Keratinocyte (primary cell): ENCODE data around the gene LDAH. TPM values are rescaled to one million over a fixed set of nuclear protein-coding genes. Genes with fewer than 3 reads are reported as not detected.

Experiments
- DNase-seq: peaks from one replicate; pipeline ENCODE4 v3.0.0-alpha.2; 2011; ENCODE audit warnings: low read depth, missing footprints, low spot score
- FAIRE-seq: peaks from 2 replicates; lab custom pipeline; 2011; peaks lifted over from hg19 to GRCh38; lab: Jason Lieb, UNC
- H2AFZ ChIP-seq: 2 replicates; pipeline ENCODE4 v1.6.0; 2012; ENCODE audit warnings: low read length, control low read depth, inconsistent platforms; ENCODE audit not compliant: control insufficient read depth
- H3K27ac ChIP-seq: 2 replicates; pipeline ENCODE4 v1.5.1; 2011; ENCODE audit warnings: low read length; ENCODE audit not compliant: control insufficient read depth, insufficient read depth
- H3K27me3 ChIP-seq: 3 replicates; pipeline ENCODE4 v1.6.0; 2011; ENCODE audit warnings: low read length; ENCODE audit not compliant: control insufficient read depth, insufficient read depth; ENCODE audit errors: extremely low read depth
- H3K36me3 ChIP-seq, 2 experiments: 2 replicates in 1 of 2; 3 replicates in 1 of 2; pipeline ENCODE4 v1.5.1; 2011; ENCODE audit warnings: low read length in 2 of 2, mild to moderate bottlenecking in 1 of 2; ENCODE audit not compliant: control insufficient read depth in 2 of 2, insufficient read depth in 2 of 2; ENCODE audit errors: extremely low read depth in 1 of 2
- H3K4me1 ChIP-seq: 3 replicates; pipeline ENCODE4 v1.5.1; 2011; ENCODE audit warnings: low read length; ENCODE audit not compliant: control insufficient read depth, insufficient read depth; ENCODE audit errors: extremely low read depth
- H3K4me2 ChIP-seq: 3 replicates; pipeline ENCODE4 v1.6.0; 2011; ENCODE audit warnings: low read depth, low read length; ENCODE audit not compliant: control insufficient read depth, insufficient read depth; ENCODE audit errors: extremely low read depth
- H3K4me3 ChIP-seq, 3 experiments: fragments of 200-600 bp in 1 of 3; sonication (generic) in 1 of 3; 2 replicates in 2 of 3; 3 replicates in 1 of 3; pipeline ENCODE4 v1.5.1; 2011 to 2016; ENCODE audit warnings: low read length in 3 of 3, mild to moderate bottlenecking in 3 of 3, control low read depth in 2 of 3, inconsistent platforms in 1 of 3, low read depth in 1 of 3, mixed read lengths in 1 of 3, mixed run types in 1 of 3, moderate library complexity in 1 of 3; ENCODE audit not compliant: control insufficient read depth in 2 of 3, insufficient read depth in 2 of 3; ENCODE audit errors: extremely low read depth in 1 of 3
- H3K79me2 ChIP-seq: 2 replicates; pipeline ENCODE4 v1.6.0; 2012; ENCODE audit warnings: low read length; ENCODE audit not compliant: control insufficient read depth, insufficient read depth
- H3K9ac ChIP-seq: 3 replicates; pipeline ENCODE4 v1.6.0; 2011; ENCODE audit warnings: low read length; ENCODE audit not compliant: control insufficient read depth, insufficient read depth; ENCODE audit errors: extremely low read depth
- H3K9me1 ChIP-seq: 3 replicates; pipeline ENCODE4 v1.6.0; 2011; ENCODE audit warnings: low read length; ENCODE audit not compliant: control insufficient read depth, insufficient read depth; ENCODE audit errors: extremely low read depth
- H3K9me3 ChIP-seq: 2 replicates; pipeline ENCODE4 v1.5.1; 2012; ENCODE audit warnings: low read depth, low read length; ENCODE audit not compliant: control insufficient read depth
- H4K20me1 ChIP-seq: 3 replicates; pipeline ENCODE4 v1.6.0; 2011; ENCODE audit warnings: low read length; ENCODE audit not compliant: control insufficient read depth, insufficient read depth; ENCODE audit errors: extremely low read depth
- CTCF ChIP-seq, 3 experiments: IDR thresholded peaks in 1 of 3; conservative IDR thresholded peaks in 1 of 3; optimal IDR thresholded peaks in 1 of 3; 2 replicates in 2 of 3; 3 replicates in 1 of 3; pipeline versions ENCODE3 to v1.5.1; 2011; ENCODE audit warnings: low read length in 3 of 3, mild to moderate bottlenecking in 3 of 3, moderate library complexity in 2 of 3, control low read depth in 1 of 3, inconsistent platforms in 1 of 3; ENCODE audit not compliant: insufficient read depth in 2 of 3; ENCODE audit errors: extremely low read depth in 1 of 3
- EZH2 ChIP-seq: IDR thresholded peaks from one replicate; pipeline ENCODE4 v1.6.1; 2012; ENCODE audit warnings: inconsistent platforms, mild to moderate bottlenecking, low read length, moderate library complexity
- dilution Hi-C: fragments of 300-500 bp; cut with MboI; formaldehyde crosslinking; loops from one replicate; pipeline ENCODE4 v1.7.0; 2020; ENCODE audit warnings: low sequenced_read_pairs; ENCODE audit not compliant: extremely low pct_ligation_motif_present
- polyA plus RNA-seq, 5 experiments: library from polyadenylated mRNA; depleted of rRNA in 3 of 5; stranded (reverse) in 3 of 5; stranded (forward) in 1 of 5; unstranded in 1 of 5; fragments of >200 nt; gene quantifications; 1 replicate in 1 of 5; 2 replicates in 3 of 5; 3 replicates in 1 of 5; pipeline versions ENCODE4 v1.2.1 to v1.2.3, GENCODE V29; 2011 to 2012; ENCODE audit warnings: missing spikeins in 2 of 5, low read depth in 1 of 5, low replicate concordance in 1 of 5

LDAH gene
- polyA plus RNA-seq, 1 donor (not counting 4 experiments of a cell fraction or from before 2014, with no cell fraction given) = 22.7 TPM

DNA sequence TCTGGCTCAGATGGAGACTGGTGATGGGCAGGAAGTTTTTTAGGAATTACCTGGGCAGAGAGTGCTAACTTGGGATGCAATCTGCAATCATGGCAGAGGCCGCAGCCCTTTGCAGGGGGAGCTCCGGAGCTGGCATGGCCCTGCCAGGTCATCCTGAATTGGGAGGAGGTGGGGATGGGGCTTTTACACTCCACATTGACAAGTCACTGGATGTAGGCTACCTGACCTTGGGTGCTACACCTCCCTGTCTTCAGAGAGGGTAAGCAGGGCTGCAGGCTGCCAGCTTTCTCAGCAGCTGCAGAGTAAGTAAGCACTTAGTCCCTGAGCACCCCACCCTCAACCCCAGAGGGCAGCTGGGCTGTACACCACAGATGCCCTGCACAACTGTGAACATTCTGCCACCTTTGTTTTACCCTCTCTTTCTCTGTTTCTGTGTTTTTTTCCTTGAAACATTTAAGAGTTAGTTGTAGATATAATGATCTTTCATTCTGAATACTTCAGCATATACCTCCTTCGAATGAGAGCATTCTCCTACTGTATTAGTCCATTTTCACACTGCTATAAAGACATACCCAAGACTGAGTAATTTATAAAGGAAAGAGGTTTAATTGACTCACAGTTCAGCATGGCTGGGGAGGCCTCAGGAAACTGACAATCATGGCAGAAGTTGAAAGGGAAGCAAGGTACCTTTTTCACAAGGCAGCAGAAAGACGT lies 165.2 kb downstream of the LDAH start:
- no peaks in the 10 kb centered on the region for H3K9me1 ChIP-seq
- no peak for FAIRE-seq
- no peak overlapping the region for H3K4me2 ChIP-seq
- TF ChIP-seq CTCF (optimal IDR thresholded peaks at IDR 0.05 in 1 of 3, IDR thresholded peaks at IDR 0.05 in 1 of 3, conservative IDR thresholded peaks at IDR 0.05 in 1 of 3; ENCODE audit: extremely low read depth in 1 of 3, insufficient read depth in 2 of 3, low read length in 3 of 3) (no peak), EZH2 (no peak)
- no peak for DNase-seq
- H3K9me3 ChIP-seq = no peaks in the 10 kb centered on the region
- H3K27ac ChIP-seq = no peak overlapping the region
- H2AFZ ChIP-seq = no peak overlapping the region
- dilution Hi-C loops = no loop called here
- no peaks in the 10 kb centered on the region for H3K36me3 ChIP-seq
- H3K9ac ChIP-seq = no peak overlapping the region
- no peaks in the 10 kb centered on the region for H3K79me2 ChIP-seq
- peaks cover 9% of the 10 kb centered on the region for H3K4me1 ChIP-seq
- H3K4me3 ChIP-seq = no peak overlapping the region
- no peaks in the 10 kb centered on the region for H4K20me1 ChIP-seq
- peaks cover 14% of the 10 kb centered on the region for H3K27me3 ChIP-seq

- Histone ChIP-seq H3K9me1 (no peaks in the 10 kb centered on the region), H3K4me1 (peaks cover 10% of the 10 kb centered on the region), H3K4me2 (no peak overlapping the region), H4K20me1 (no peaks in the 10 kb centered on the region), H2AFZ (no peak overlapping the region), H3K27ac (no peak overlapping the region), H3K36me3 (no peaks in the 10 kb centered on the region), H3K9me3 (no peaks in the 10 kb centered on the region), H3K9ac (no peak overlapping the region), H3K27me3 (peaks cover 5% of the 10 kb centered on the region), H3K4me3 (no peak overlapping the region), H3K79me2 (no peaks in the 10 kb centered on the region)
- TF ChIP-seq CTCF (optimal IDR thresholded peaks at IDR 0.05 in 1 of 3, IDR thresholded peaks at IDR 0.05 in 1 of 3, conservative IDR thresholded peaks at IDR 0.05 in 1 of 3; ENCODE audit: extremely low read depth in 1 of 3, insufficient read depth in 2 of 3, low read length in 3 of 3) = no peak
- no peak for TF ChIP-seq EZH2
- DNase-seq = no peak
- dilution Hi-C loops = no loop called here
- FAIRE-seq = no peak
Observed at GRCh38 chr2:20656561-20656960, 166.3 kb downstream of the LDAH start.
